GM23338 (cell line): ENCODE results near the gene ZDHHC11B. TPM values are rescaled to one million over a fixed set of nuclear protein-coding genes. Genes with fewer than 3 reads are reported as not detected.

Experiments
- CREB1 ChIP-seq: fragments of 250-450 bp; sonication (Bioruptor Pico); IDR thresholded peaks from 2 replicates; pipeline ENCODE4 v1.5.0; 2020; ENCODE audit warnings: low read depth, mild to moderate bottlenecking, moderate library complexity
- EZH2 ChIP-seq: fragments of 200-600 bp; sonication (generic); IDR thresholded peaks from one replicate; pipeline ENCODE4 v1.8.0; 2017; ENCODE audit warnings: antibody characterized with exemption, mild to moderate bottlenecking, low read depth; ENCODE audit not compliant: unreplicated experiment
- POLR2AphosphoS5 ChIP-seq: IDR thresholded peaks from 2 replicates; pipeline ENCODE4 v1.6.1; 2016; ENCODE audit warnings: antibody characterized with exemption, low read depth
- ZNF114 ChIP-seq: fragments of 250-450 bp; sonication (Bioruptor Pico); IDR thresholded peaks from 2 replicates; pipeline ENCODE4 v1.5.0; 2020; ENCODE audit warnings: mild to moderate bottlenecking, moderate library complexity
- ZNF331 ChIP-seq: fragments of 250-450 bp; sonication (Bioruptor Pico); IDR thresholded peaks from 2 replicates; pipeline ENCODE4 v1.5.0; 2020; ENCODE audit warnings: low read depth, mild to moderate bottlenecking, moderate library complexity
- polyA plus RNA-seq: library from polyadenylated mRNA; unstranded; fragments of >200 nt; fragmentation: Nextera tagmentation; extraction: Ambion mirVana; gene quantifications from 2 replicates; pipeline ENCODE4 v1.2.1, GENCODE V29; 2016
- total RNA-seq: library from RNA; depleted of rRNA; stranded (reverse); fragments of >200 nt; shearing (Covaris generic); gene quantifications from 2 replicates; pipeline ENCODE4 v1.2.3, GENCODE V29; 2014
- TF ChIP-seq, protein P1 (sequence below): fragments of 250-450 bp; sonication (Bioruptor Pico); IDR thresholded peaks from 2 replicates; pipeline ENCODE4 v1.5.0; 2020; ENCODE audit warnings: mild to moderate bottlenecking, moderate library complexity
- TF ChIP-seq, protein P2 (sequence below): IDR thresholded peaks from 2 replicates; pipeline ENCODE4 v1.6.1; 2016; ENCODE audit warnings: antibody characterized with exemption
- TF ChIP-seq, protein P3 (sequence below), 2 experiments: fragments of 200-600 bp in 1 of 2; sonication (generic) in 1 of 2; conservative IDR thresholded peaks; 2 replicates each; pipeline versions ENCODE4 v1.5.1 to v1.6.1; 2016 to 2017; ENCODE audit warnings: antibody characterized with exemption in 2 of 2, low read depth in 2 of 2, mild to moderate bottlenecking in 2 of 2, moderate library complexity in 1 of 2

ZDHHC11B gene
- total and polyA plus RNA-seq, 2 experiments from 2014 or later: 0.89 to 1.2 TPM

- TF ChIP-seq, protein P1, sequence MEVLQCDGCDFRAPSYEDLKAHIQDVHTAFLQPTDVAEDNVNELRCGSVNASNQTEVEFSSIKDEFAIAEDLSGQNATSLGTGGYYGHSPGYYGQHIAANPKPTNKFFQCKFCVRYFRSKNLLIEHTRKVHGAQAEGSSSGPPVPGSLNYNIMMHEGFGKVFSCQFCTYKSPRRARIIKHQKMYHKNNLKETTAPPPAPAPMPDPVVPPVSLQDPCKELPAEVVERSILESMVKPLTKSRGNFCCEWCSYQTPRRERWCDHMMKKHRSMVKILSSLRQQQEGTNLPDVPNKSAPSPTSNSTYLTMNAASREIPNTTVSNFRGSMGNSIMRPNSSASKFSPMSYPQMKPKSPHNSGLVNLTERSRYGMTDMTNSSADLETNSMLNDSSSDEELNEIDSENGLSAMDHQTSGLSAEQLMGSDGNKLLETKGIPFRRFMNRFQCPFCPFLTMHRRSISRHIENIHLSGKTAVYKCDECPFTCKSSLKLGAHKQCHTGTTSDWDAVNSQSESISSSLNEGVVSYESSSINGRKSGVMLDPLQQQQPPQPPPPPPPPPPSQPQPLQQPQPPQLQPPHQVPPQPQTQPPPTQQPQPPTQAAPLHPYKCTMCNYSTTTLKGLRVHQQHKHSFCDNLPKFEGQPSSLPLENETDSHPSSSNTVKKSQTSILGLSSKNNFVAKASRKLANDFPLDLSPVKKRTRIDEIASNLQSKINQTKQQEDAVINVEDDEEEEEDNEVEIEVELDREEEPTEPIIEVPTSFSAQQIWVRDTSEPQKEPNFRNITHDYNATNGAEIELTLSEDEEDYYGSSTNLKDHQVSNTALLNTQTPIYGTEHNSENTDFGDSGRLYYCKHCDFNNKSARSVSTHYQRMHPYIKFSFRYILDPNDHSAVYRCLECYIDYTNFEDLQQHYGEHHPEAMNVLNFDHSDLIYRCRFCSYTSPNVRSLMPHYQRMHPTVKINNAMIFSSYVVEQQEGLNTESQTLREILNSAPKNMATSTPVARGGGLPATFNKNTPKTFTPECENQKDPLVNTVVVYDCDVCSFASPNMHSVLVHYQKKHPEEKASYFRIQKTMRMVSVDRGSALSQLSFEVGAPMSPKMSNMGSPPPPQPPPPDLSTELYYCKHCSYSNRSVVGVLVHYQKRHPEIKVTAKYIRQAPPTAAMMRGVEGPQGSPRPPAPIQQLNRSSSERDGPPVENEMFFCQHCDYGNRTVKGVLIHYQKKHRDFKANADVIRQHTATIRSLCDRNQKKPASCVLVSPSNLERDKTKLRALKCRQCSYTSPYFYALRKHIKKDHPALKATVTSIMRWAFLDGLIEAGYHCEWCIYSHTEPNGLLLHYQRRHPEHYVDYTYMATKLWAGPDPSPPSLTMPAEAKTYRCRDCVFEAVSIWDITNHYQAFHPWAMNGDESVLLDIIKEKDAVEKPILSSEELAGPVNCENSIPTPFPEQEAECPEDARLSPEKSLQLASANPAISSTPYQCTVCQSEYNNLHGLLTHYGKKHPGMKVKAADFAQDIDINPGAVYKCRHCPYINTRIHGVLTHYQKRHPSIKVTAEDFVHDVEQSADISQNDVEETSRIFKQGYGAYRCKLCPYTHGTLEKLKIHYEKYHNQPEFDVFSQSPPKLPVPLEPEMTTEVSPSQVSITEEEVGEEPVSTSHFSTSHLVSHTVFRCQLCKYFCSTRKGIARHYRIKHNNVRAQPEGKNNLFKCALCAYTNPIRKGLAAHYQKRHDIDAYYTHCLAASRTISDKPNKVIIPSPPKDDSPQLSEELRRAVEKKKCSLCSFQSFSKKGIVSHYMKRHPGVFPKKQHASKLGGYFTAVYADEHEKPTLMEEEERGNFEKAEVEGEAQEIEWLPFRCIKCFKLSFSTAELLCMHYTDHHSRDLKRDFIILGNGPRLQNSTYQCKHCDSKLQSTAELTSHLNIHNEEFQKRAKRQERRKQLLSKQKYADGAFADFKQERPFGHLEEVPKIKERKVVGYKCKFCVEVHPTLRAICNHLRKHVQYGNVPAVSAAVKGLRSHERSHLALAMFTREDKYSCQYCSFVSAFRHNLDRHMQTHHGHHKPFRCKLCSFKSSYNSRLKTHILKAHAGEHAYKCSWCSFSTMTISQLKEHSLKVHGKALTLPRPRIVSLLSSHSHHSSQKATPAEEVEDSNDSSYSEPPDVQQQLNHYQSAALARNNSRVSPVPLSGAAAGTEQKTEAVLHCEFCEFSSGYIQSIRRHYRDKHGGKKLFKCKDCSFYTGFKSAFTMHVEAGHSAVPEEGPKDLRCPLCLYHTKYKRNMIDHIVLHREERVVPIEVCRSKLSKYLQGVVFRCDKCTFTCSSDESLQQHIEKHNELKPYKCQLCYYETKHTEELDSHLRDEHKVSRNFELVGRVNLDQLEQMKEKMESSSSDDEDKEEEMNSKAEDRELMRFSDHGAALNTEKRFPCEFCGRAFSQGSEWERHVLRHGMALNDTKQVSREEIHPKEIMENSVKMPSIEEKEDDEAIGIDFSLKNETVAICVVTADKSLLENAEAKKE: no peak
- no peak for TF ChIP-seq POLR2AphosphoS5
- TF ChIP-seq EZH2: no peak
- TF ChIP-seq, protein P2, sequence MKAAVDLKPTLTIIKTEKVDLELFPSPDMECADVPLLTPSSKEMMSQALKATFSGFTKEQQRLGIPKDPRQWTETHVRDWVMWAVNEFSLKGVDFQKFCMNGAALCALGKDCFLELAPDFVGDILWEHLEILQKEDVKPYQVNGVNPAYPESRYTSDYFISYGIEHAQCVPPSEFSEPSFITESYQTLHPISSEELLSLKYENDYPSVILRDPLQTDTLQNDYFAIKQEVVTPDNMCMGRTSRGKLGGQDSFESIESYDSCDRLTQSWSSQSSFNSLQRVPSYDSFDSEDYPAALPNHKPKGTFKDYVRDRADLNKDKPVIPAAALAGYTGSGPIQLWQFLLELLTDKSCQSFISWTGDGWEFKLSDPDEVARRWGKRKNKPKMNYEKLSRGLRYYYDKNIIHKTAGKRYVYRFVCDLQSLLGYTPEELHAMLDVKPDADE: no peak
- TF ChIP-seq, protein P3, sequence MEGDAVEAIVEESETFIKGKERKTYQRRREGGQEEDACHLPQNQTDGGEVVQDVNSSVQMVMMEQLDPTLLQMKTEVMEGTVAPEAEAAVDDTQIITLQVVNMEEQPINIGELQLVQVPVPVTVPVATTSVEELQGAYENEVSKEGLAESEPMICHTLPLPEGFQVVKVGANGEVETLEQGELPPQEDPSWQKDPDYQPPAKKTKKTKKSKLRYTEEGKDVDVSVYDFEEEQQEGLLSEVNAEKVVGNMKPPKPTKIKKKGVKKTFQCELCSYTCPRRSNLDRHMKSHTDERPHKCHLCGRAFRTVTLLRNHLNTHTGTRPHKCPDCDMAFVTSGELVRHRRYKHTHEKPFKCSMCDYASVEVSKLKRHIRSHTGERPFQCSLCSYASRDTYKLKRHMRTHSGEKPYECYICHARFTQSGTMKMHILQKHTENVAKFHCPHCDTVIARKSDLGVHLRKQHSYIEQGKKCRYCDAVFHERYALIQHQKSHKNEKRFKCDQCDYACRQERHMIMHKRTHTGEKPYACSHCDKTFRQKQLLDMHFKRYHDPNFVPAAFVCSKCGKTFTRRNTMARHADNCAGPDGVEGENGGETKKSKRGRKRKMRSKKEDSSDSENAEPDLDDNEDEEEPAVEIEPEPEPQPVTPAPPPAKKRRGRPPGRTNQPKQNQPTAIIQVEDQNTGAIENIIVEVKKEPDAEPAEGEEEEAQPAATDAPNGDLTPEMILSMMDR (conservative IDR thresholded peaks at IDR 0.05; ENCODE audit: low read depth in 2 of 2): no peak
- TF ChIP-seq ZNF331: no peak
- TF ChIP-seq ZNF114 (CRISPR knock-in tag): no peak
- TF ChIP-seq CREB1 (CRISPR knock-in tag): no peak
Measured at GRCh38 chr5:661891-662750, 122.4 kb downstream of the ZDHHC11B start (continued).
